Ovary (tissue), 9 donors: ENCODE data around the gene AMMECR1. TPM values are rescaled to one million over a fixed set of nuclear protein-coding genes. Genes with fewer than 3 reads are reported as not detected.

Source experiments
- DNase-seq, 5 donors: peaks; one replicate each; pipeline ENCODE4 v3.0.0-alpha.2; 2019 to 2020
- H3K27ac ChIP-seq, 2 donors: fragments of 200-600 bp; one replicate each; pipeline versions ENCODE4 v1.5.1 to v1.8.0; 2019 to 2022
- H3K27me3 ChIP-seq: fragments of 200-600 bp; one replicate; pipeline ENCODE4 v1.8.0; 2022
- H3K36me3 ChIP-seq: fragments of 200-600 bp; sonication (generic); one replicate; pipeline ENCODE4 v1.5.1; 2019
- H3K4me1 ChIP-seq: one replicate; pipeline ENCODE4 v1.8.1; 2013; ENCODE audit warnings: mild to moderate bottlenecking, moderate library complexity; ENCODE audit not compliant: insufficient read depth
- H3K4me3 ChIP-seq: fragments of 200-600 bp; sonication (generic); one replicate; pipeline ENCODE4 v1.5.1; 2017
- H3K9me3 ChIP-seq, 2 donors: fragments of 200-600 bp in 1 of 2; sonication (generic) in 1 of 2; one replicate each; pipeline versions ENCODE4 v1.5.1 to v1.8.1; 2013 to 2019; ENCODE audit warnings: mild to moderate bottlenecking in 1 of 2, moderate library complexity in 1 of 2
- CTCF ChIP-seq, 3 donors: fragments of 450-650 bp in 2 of 3; fragments of 200-600 bp in 1 of 3; IDR thresholded peaks; one replicate each; pipeline versions ENCODE4 v1.5.1 to v1.8.0; 2016 to 2022; ENCODE audit warnings: antibody characterized with exemption in 3 of 3, mild to moderate bottlenecking in 1 of 3
- EP300 ChIP-seq: sonication (generic); formaldehyde crosslinking; IDR thresholded peaks from one replicate; pipeline ENCODE4 v1.6.1; 2017; ENCODE audit warnings: antibody characterized with exemption
- POLR2A ChIP-seq: fragments of 450-650 bp; IDR thresholded peaks from one replicate; pipeline ENCODE4 v1.6.1; 2017; ENCODE audit warnings: antibody characterized with exemption, mild to moderate bottlenecking, moderate library complexity
- WGBS, 3 donors: extraction: QIAGEN DNeasy Blood & Tissue Kit in 1 of 3; methylation state at CpG; one replicate each; pipeline versions ENCODE4 v1.1.5 to v1.1.7; 2013 to 2017; 5-methylcytosine and 5-hydroxymethylcytosine counted together
- intact Hi-C, 4 donors: fragments of 100-400 bp; cut with DNase I; formaldehyde crosslinking; loops; one replicate each; pipeline versions ENCODE4 v1.11.0 to v1.15.1; 2022 to 2023
- polyA plus RNA-seq, 2 donors: library from polyadenylated mRNA; stranded (reverse); fragments of 200-250 nt in 1 of 2; fragments of 350-450 nt in 1 of 2; fragmentation: Illumina TruSeq in 1 of 2; extraction: RNeasy Lipid Tissue Mini Kit (QIAGEN cat#74804) in 1 of 2; gene quantifications; one replicate each; pipeline ENCODE4 v1.2.3, GENCODE V29; 2013 to 2014
- small RNA-seq: library from RNA; depleted of rRNA; stranded (forward); fragments of <200 nt; gene quantifications from one replicate; pipeline ENCODE3, GENCODE V24; 2016
- total RNA-seq, 7 donors: library from RNA; depleted of rRNA in 2 of 7; stranded (reverse); fragments of >200 nt in 2 of 7; fragmentation: NEBNext Ultra II Directional in 3 of 7; extraction: Animal tissue kit (Norgen Biotek cat#: 25700) in 3 of 7; gene quantifications; one replicate each; pipeline versions ENCODE4 v1.1.0 to v1.2.4, GENCODE V29; 2016 to 2023
- donor health status: DM: no; HTN: no; CAD: no; lungs with moderate emphysema.
- donor health status: DM: no; HTN: no; CAD: no.
- donor health status: Bipolar disorder and iron deficiency.
- donor health status: DM: yes; HTN: yes; CAD: no.
- donor health status: DM: no; HTN: no; CAD: no.
- donor health status: DM: yes; HTN: yes; CAD: no.

Gene AMMECR1
- total and polyA plus RNA-seq, 9 donors, result 3.9 to 19.2 (median 12.3) TPM

- no peaks in the 10 kb centered on the region for H3K4me1 ChIP-seq
- no peak overlapping the region for H3K27ac ChIP-seq
- no peak overlapping the region for H3K4me3 ChIP-seq
- intact Hi-C loops, result no loop called here
- no peaks in the 10 kb centered on the region for H3K9me3 ChIP-seq
- no peak for TF ChIP-seq POLR2A
- TF ChIP-seq EP300, result no peak
- TF ChIP-seq CTCF (IDR thresholded peaks at IDR 0.05), result no peak
- H3K36me3 ChIP-seq, result no peaks in the 10 kb centered on the region
- no peak for DNase-seq
- no peaks in the 10 kb centered on the region for H3K27me3 ChIP-seq
- WGBS, 3 donors, result 49 to 55% (median 50%) methylated on average over 2 of the region's 2 CpGs
These were observed 164.6 kb downstream of the AMMECR1 start for GRCh38 chrX:110153244-110153643.

- Histone ChIP-seq H3K9me3 (no peaks in the 10 kb centered on the region), H3K36me3 (no peaks in the 10 kb centered on the region), H3K27me3 (no peaks in the 10 kb centered on the region), H3K4me1 (peaks cover 2% of the 10 kb centered on the region), H3K4me3 (no peak overlapping the region), H3K27ac (no peak overlapping the region)
- intact Hi-C loops, result loop anchor here (5.0 to 10.0 kb wide), 3 partner anchors 232 to 242 kb away; no protein-coding TSS in a partner anchor
- DNase-seq, result peak in 3 of 5 donors; percentile 22 to 63 (median 35)
- 11 to 13% (median 12%) methylated on average over 2 of the region's 2 CpGs for WGBS, 3 donors
- TF ChIP-seq CTCF (IDR thresholded peaks at IDR 0.05) (peak in 2 of 3 donors; percentile 45 to 57), EP300 (no peak)
These were observed 171.4 kb downstream of the AMMECR1 start for GRCh38 chrX:110146521-110146920.

GRCh38 chrX:110145854-110146253, 172.0 kb downstream of the AMMECR1 start:
- Histone ChIP-seq H3K36me3 (no peaks in the 10 kb centered on the region), H3K9me3 (no peaks in the 10 kb centered on the region), H3K27ac (peak overlapping the region in 1 of 2 donors; percentile 31), H3K4me3 (no peak overlapping the region), H3K27me3 (no peaks in the 10 kb centered on the region), H3K4me1 (peaks cover 2% of the 10 kb centered on the region)
- peak in 1 of 5 donors; percentile 31 for DNase-seq
- WGBS, 3 donors, result 20 to 22% (median 21%) methylated on average over 4 of the region's 4 CpGs
- intact Hi-C loops, result loop anchor here (5.0 to 10.0 kb wide), 3 partner anchors 231 to 241 kb away; no protein-coding TSS in a partner anchor
- peak; percentile 24 to 47 (median 34) for TF ChIP-seq CTCF (IDR thresholded peaks at IDR 0.05)
- TF ChIP-seq EP300, result no peak
- TF ChIP-seq POLR2A, result no peak

- no peak for DNase-seq
- Histone ChIP-seq H3K4me3 (no peak overlapping the region), H3K36me3 (no peaks in the 10 kb centered on the region), H3K9me3 (no peaks in the 10 kb centered on the region), H3K27me3 (no peaks in the 10 kb centered on the region), H3K4me1 (peaks cover 2% of the 10 kb centered on the region), H3K27ac (no peak overlapping the region)
- TF ChIP-seq CTCF (IDR thresholded peaks at IDR 0.05), result no peak
- TF ChIP-seq POLR2A, result no peak
- TF ChIP-seq EP300, result no peak
- intact Hi-C loops, result loop anchor here (5.0 to 10.0 kb wide), 3 partner anchors 231 to 241 kb away; no protein-coding TSS in a partner anchor
These were observed 172.6 kb downstream of the AMMECR1 start for GRCh38 chrX:110145311-110145710.

Small RNA genes lying within 50 kb of the gene (small RNA-seq; reads per million reads assigned to genes)
- gene GNG5P2, result not detected
- gene SNORD96B, result not detected

Other genes starting within 250 kb of the AMMECR1 start
- gene RTL9, start 40.8 kb upstream of the AMMECR1 start, total RNA-seq, result 1 to 10 TPM in 4 of 7 donors, under 1 TPM in 3; 0.38 to 3.6 (median 1.5) TPM
- gene RTL9, start 40.8 kb upstream of the AMMECR1 start, polyA plus RNA-seq, result 1 to 10 TPM in 1 of 2 donors, under 1 TPM in 1; 0.69 to 5.9 TPM